ENCODE data around the gene PSEN1.

Gene PSEN1

GRCh38 chr14:73254247-73255004 is 118.1 kb downstream of the PSEN1 start:
- no peak for DNase-seq (ENCODE audit: low spot score)

DNA sequence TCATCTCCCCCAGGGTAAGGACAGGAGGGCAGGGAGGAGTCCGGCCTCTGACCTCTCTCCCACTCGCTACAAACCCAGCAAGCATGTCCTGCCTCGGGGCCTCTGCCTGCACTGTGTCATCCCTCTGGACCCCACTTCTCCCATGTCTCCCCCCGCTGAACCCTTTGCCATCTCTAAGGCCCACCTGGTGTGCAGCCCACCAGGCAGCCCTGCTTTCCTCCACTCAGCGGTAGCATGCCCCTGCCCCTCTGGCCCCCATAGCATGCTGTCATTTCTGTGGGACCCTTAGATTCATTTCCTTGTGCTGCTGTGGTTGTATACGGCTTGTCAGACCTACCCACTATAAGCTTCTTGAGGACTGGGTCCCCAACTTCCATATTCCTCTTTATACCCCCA is 118.7 kb downstream of the PSEN1 start:
- no peak for DNase-seq (ENCODE audit: low spot score)

DNA sequence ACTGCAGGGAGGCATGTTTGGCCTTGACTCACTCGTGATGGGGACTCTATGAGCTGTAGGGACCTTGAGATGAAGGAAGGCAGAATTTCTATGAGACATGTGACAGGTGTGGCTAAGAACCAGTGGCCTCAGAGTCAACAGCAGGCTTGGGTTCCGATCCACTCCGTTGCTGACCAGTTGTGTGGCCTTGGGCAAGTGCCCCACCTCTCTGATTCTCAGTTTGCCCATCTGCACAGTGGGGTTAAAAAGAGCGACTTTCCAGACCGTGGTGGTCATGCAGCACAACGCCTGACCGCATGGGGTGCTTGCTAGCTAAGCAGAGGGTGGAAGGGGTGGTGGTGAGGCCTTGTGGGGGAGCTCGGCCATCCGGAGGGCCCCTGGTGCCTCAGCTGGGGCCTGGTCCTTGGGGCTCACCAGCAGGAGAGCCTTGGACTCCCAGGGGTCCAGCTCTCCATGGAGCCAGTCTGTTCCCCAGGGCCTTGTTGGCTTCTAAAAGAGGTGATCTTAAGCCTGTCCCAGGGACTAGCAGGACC is 119.5 kb downstream of the PSEN1 start:
- DNase-seq (ENCODE audit: low spot score), result no peak

GRCh38 chr14:73258076-73258475 is 121.8 kb downstream of the PSEN1 start:
- DNase-seq (ENCODE audit: low spot score), result no peak

GRCh38 chr14:73258845-73259611 is 122.7 kb downstream of the PSEN1 start:
- no peak for DNase-seq (ENCODE audit: low spot score)

DNA sequence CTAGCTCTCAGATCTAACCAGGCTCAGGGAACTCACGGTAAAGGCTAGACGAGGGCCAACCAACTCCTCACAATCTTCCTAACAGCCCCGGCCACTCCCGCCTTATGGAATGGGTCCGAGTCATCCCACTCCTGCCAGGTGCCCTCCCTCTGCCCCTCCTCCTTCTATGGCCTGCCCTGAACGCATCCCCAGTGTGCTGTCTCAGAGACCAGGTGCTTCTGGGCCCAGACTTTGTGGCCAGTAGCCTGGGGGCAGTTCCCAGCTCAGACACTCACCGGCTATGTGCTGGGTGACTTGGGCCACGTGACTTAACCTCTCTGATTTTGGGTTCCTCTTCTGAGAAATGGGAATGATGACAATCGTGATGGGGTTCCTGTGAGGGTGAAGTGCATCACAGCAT is 123.5 kb downstream of the PSEN1 start:
- DNase-seq (ENCODE audit: low spot score), result no peak

- no peak for DNase-seq (ENCODE audit: low spot score)
Measured at GRCh38 chr14:73260574-73260973, 124.3 kb downstream of the PSEN1 start.

GRCh38 chr14:73261075-73261474 is 124.8 kb downstream of the PSEN1 start:
- no peak for DNase-seq (ENCODE audit: low spot score)

DNA sequence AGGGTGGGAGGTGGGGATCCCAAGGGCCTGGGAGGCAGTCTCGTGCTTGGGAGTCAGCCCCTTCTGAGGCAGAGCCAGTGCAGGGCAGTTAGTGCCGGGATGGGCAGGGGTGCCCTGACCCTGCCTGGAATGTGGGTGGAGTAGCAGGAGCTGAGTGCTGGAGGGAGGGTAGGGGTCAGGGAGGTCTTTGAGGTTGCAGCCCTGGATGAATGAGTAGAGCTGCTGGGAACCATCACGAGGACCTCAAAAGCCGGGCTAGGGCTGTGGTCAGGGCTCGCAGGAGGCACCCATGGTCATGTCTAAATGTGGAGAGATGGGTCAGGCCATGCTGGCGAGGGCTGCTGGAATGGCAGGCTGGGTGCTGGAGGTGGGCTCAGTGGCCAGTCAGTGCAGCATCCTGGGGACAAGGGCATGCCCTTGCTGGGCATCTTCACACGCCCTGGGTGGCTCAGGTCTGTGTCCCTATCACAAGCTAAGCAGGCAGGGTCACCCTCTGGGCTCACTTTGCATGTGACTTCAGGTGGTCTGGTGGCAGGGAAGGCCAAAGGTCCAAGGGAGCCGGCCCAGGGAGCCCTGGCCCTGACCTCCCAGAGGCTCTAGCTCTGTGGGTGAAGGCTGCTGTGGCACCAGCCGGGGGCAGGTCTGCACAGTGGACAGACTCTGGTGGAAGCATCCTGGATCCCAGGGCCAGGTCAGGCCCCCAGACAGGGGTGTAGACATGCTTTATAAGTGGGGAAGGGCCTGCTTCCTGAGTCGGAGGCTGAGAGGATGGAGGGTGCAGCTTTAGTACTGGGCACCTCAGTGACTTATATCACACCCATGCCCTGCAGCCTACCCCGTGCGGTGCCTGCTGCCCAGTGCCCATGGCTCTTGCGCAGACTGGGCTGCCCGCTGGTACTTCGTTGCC is 125.5 kb downstream of the PSEN1 start:
- no peak for DNase-seq (ENCODE audit: low spot score)

DNA sequence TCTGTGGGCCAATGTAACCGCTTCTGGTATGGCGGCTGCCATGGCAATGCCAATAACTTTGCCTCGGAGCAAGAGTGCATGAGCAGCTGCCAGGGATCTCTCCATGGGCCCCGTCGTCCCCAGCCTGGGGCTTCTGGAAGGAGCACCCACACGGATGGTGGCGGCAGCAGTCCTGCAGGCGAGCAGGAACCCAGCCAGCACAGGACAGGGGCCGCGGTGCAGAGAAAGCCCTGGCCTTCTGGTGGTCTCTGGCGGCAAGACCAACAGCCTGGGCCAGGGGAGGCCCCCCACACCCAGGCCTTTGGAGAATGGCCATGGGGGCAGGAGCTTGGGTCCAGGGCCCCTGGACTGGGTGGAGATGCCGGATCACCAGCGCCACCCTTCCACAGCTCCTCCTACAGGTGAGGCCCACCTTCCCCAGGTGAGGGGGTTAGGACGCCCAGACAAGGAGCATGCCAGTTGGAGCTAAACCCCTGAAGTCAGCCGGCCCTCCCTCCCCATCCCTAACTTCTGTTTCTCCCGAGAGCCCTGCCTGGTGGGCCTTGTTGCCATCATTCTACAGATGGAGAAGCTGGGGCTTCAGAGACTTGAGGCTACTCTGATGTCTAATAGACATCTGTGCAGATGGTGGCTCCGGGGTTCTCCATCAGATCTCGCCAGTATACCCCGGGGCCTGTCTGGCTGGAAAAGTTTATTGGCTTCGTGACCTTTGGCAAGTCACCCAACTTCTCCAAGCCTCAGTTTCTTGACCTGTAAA is 126.3 kb downstream of the PSEN1 start:
- DNase-seq (ENCODE audit: low spot score), result no peak

- no peak for DNase-seq (ENCODE audit: low spot score)
Measured at GRCh38 chr14:73263606-73264005, 127.3 kb downstream of the PSEN1 start.

DNA sequence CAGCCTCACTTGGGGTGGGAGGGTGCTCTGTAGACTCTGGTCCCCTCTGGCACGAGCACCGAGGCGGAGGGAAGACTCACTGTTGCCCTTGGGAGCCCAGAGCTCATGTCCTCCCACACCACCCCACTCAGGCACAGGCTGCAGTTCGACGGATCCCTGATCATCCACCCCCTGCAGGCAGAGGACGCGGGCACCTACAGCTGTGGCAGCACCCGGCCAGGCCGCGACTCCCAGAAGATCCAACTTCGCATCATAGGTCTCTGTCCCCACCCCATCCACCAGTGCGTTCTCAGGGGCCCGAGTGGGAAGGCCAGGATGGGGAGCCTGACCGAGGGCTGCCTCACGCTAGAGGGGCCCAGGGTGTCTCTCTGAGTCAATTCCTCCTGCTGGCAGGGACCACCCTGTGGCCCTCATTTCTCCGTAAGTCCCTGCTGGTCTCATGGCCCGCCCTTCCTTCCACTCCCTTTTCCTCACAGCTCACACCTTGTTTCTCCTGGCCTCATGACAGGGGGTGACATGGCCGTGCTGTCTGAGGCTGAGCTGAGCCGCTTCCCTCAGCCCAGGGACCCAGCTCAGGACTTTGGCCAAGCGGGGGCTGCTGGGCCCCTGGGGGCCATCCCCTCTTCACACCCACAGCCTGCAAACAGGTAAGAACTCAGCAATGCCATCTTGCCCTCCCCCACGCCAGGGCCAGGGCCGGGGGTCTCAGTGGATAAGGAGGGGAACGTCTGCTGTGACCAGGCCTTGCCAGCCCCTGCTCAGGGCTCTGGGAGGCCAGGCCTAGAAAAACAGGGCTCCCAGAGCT is 128.0 kb downstream of the PSEN1 start:
- no peak for DNase-seq (ENCODE audit: low spot score)

- no peak for DNase-seq (ENCODE audit: low spot score)
Measured at GRCh38 chr14:73264885-73265720, 128.8 kb downstream of the PSEN1 start.

DNA sequence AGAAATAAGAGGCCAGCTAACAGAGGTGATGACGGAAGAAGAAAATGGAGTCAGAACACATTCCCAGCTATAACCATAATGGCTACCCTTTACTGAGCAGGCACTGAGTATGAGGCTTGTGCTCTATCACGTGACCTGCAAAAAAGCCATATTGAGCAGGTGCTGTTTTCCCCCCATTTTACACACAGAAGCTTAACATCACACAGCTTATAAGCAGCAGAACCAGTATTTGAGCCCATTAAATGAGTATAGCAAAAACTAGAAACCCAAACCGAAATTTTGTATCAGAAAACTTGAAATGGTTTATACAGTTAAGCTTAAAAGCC is 129.4 kb downstream of the PSEN1 start:
- no peak for DNase-seq (ENCODE audit: low spot score)

- no peak for DNase-seq (ENCODE audit: low spot score)
Measured at GRCh38 chr14:73266317-73266716, 130.0 kb downstream of the PSEN1 start.

- no peak for DNase-seq (ENCODE audit: low spot score)
Measured at GRCh38 chr14:73267474-73267873, 131.2 kb downstream of the PSEN1 start.

DNA sequence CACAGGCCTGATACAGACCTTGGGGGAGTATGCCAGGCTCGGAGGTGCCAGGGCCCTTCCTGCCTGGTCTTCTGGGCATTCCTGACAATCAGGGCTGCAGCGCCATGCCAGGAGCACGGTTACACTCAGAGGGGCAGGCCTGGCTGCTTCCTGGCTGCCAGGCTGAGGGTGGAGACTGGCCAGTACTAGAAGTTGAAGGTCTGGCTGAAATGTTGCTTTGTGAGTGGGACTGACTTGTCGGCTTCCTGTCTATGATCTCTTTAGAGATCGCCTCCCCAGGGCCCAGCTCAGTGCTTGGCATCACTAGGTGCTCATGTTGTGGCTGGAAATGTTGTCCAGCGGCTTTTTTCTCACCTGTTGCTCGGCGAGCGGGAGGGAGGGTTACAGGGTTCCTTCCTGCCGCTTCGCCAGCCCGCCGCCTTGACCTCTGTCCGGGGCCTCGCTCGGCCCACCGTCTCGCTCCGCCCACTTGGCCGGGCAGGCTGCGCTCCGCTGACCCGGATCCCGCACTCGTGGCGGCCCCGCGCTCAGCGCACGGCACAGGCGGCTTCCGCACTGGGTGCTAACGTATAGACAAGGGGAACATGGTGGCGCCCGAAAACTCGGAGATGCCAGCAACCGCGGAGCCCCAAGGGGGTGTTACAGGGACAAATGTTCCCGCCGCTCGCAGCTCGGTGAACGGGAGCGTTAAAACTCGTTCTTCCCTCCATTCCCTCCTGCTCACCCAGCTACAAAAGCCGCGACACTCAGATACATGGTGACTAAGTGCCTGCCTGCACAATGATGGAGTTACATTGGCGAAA is 133.6 kb downstream of the PSEN1 start:
- DNase-seq (ENCODE audit: low spot score), result no peak

DNA sequence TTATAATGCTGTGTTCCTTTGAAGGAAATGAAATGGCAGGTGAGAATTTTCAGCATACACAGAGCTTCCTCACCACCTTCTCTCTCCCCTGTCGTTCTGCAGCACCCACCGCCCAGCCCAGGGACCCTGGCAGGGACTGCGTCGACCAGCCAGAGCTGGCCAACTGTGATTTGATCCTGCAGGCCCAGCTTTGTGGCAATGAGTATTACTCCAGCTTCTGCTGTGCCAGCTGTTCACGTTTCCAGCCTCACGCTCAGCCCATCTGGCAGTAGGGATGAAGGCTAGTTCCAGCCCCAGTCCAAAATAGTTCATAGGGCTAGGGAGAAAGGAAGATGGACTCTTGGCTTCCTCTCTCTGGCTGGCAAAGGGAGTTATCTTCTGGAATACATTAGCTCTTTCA is 136.1 kb downstream of the PSEN1 start:
- no peak for DNase-seq (ENCODE audit: low spot score)

Measured in hematopoietic multipotent progenitor cell treated with erythropoietin and hydrocortisone succinate and interleukin-3 and kit ligand, for 17 days (in vitro differentiated cells).